GM12875 (cell line): ENCODE results near the gene NAALADL2.

ENCODE experiments used
- H3K4me3 ChIP-seq: one replicate; pipeline ENCODE4 v1.5.1; 2011; ENCODE audit warnings: low read depth, low read length, control low read depth
- TF ChIP-seq, protein P1 (sequence below): IDR thresholded peaks from 2 replicates; pipeline ENCODE4 v1.5.1; 2011; ENCODE audit warnings: low read depth, mild to moderate bottlenecking, control low read depth, inconsistent platforms, low read length, moderate library complexity, borderline replicate concordance; ENCODE audit not compliant: insufficient read depth

Gene NAALADL2

DNA sequence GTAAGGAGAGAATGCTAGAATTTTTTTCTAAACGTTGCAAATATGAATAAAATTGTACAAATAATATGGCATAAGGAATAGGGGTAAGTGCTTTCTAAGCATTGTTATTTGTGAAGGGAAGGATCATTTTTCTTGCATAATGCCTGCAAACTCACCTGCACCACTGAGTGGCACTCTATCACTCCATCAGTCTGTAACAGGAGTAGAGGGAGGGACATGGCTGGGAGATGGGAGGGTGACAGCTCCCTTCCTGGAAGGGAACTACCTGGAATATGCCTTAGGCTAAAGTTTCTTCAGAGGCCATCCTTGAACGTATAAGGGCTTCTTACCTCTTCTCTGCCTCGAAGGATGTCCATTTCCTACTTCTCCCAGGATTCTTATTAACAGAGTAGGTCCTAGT is 3.0 kb downstream of the NAALADL2 start:
- no peak overlapping the region for H3K4me3 ChIP-seq
- TF ChIP-seq, protein P1, sequence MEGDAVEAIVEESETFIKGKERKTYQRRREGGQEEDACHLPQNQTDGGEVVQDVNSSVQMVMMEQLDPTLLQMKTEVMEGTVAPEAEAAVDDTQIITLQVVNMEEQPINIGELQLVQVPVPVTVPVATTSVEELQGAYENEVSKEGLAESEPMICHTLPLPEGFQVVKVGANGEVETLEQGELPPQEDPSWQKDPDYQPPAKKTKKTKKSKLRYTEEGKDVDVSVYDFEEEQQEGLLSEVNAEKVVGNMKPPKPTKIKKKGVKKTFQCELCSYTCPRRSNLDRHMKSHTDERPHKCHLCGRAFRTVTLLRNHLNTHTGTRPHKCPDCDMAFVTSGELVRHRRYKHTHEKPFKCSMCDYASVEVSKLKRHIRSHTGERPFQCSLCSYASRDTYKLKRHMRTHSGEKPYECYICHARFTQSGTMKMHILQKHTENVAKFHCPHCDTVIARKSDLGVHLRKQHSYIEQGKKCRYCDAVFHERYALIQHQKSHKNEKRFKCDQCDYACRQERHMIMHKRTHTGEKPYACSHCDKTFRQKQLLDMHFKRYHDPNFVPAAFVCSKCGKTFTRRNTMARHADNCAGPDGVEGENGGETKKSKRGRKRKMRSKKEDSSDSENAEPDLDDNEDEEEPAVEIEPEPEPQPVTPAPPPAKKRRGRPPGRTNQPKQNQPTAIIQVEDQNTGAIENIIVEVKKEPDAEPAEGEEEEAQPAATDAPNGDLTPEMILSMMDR: no peak

DNA sequence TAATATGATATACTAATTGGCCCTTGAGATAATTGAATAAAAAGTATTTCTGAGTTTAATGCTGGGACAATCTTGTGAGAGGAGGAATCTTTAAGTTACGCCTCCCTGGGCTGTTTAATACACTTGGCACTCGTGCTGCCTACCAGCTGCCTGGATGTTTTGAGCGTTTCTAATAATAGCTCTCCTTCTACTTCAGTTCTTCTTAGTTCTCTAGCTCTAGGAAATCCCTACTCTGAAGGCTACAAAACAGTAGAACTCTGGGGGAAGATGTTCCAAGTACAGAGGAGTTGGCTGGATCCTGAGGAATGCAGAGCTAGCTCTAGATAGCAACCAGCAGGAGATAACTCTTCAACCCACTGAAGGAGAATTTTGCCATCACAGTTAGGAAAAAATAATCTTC is 3.5 kb downstream of the NAALADL2 start:
- TF ChIP-seq, protein P1: no peak
- H3K4me3 ChIP-seq: no peak overlapping the region

DNA sequence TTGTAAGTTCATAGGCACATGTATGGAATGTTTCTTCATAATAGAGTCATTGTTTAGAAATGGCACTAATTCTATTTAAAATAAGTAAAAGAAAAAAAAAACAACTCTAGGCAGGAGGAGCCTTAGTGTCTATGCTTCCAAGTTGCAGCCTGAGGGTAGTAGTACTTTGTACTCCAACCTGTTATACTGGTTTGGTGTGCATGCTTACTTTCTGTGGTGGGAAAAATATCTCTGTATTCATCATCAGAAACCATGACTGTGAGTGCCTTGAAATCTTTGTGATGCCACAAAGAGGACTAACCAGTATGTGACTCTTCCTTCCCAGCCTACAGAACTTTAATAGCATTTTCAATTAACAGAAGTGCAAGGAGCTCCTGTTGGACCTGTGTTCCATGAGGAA is 4.4 kb downstream of the NAALADL2 start:
- TF ChIP-seq, protein P1: no peak

DNA sequence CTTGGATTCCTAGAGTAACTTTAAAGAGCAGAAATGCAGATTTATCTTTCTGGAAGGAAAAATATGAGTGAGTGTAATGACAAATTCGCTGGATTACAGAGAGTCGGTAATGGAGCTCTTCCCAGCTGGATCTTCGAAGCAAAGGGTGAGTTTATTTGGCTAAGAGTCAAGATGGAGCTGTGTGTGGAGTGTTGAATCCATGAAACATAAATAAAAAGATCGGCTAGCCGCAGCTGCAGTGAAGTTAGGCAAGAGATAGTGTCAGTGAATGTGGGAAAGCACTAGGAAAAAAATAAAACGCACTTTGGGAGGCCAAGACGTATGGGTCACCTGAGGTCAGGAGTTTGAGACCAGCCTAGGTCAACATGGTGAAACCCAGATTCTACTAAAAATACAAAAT is 10.3 kb downstream of the NAALADL2 start:
- TF ChIP-seq, protein P1: no peak
- H3K4me3 ChIP-seq: no peak overlapping the region

More for the DNA sequence above, 4.4 kb downstream of the NAALADL2 start:
- H3K4me3 ChIP-seq: no peak overlapping the region

DNA sequence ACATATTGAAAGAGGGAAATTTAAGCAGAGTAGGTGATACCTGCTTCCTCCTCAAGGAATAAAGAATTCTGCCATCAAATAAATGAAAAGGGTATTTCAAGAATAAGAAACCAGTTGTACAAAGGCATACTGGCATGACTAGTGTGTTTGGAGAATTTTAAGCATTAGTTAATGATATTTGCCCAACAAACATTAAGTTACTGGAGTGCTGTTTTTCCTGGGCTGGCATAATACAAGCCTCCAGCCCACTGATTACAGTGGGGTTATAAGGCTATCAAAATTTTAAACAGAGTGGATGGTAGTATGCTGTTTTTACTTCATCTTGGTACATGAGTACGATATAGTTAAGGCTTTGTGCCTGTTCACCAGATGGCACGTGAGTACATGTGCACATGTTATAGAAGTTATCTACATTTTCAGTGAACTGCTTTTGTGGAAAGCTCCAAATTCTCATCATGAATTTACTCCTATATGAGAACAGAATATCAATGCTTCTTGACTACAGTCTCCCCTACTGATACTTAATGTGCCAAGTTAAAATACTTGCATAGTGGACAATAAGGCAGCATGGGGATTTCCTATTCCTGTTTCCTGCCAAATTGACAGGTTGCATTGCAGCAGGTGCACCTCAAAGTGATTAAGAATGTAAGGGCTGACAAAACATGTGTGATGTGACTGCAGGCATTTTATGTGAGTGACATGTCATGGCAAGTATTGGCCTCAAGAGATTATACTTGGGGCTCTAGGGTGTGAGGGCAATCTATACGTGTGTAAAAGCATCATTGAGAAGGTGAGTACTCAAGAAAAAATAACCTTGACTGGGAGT is 14.9 kb downstream of the NAALADL2 start:
- H3K4me3 ChIP-seq: no peak overlapping the region
- TF ChIP-seq, protein P1: no peak

DNA sequence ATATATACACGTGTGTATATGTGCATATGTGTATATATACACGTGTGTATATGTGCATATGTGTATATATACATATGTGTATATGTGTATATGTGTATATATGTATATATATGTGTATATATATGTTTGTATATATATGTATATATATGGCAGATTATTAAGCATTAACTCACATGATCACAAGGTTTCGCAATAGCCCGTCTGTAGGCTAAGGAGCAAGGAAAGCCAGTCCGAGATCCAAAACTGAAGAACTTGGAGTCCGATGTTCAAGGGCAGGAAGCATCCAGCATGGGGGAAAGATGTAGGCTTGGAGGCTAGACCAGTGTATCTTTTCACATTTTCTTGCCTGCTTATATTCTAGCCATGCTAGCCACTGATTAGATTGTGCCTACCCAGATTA is 23.7 kb downstream of the NAALADL2 start:
- no peak overlapping the region for H3K4me3 ChIP-seq
- TF ChIP-seq, protein P1: no peak
